Breast epithelium (tissue), 3 donors: Measurements from ENCODE around the gene TRIM54.

ENCODE experiments used
- POLR2AphosphoS5 ChIP-seq, 3 donors: sonication (generic); formaldehyde crosslinking; IDR thresholded peaks; one replicate each; pipeline ENCODE4 v1.6.1; 2017; ENCODE audit warnings: antibody characterized with exemption in 3 of 3
- TF ChIP-seq, protein P1 (sequence below), 3 donors: fragments of 450-650 bp; IDR thresholded peaks; one replicate each; pipeline ENCODE4 v1.5.1; 2016 to 2017; ENCODE audit warnings: antibody characterized with exemption in 3 of 3, mild to moderate bottlenecking in 3 of 3, moderate library complexity in 3 of 3

DNA sequence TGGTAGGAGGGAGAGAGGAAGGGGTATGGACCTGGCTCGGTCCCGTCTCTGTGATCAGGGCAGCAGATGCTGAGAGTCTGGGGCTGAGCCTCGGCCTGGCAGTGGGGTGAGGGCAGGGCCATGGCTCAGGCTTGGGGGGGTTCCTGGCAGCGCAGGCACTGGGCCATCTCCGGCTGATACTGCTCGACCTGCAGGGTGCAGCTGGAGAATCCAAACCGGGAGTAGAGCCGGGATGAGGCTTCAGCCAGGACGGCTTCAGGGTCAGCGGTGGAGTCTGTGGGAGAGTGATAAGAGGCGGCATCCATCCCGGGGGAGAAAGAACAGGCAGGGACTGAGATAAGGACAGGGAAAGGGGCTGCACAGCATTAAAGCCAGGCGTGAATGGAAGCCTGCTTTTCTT is 27.0 kb upstream of the TRIM54 start:
- TF ChIP-seq, protein P1, sequence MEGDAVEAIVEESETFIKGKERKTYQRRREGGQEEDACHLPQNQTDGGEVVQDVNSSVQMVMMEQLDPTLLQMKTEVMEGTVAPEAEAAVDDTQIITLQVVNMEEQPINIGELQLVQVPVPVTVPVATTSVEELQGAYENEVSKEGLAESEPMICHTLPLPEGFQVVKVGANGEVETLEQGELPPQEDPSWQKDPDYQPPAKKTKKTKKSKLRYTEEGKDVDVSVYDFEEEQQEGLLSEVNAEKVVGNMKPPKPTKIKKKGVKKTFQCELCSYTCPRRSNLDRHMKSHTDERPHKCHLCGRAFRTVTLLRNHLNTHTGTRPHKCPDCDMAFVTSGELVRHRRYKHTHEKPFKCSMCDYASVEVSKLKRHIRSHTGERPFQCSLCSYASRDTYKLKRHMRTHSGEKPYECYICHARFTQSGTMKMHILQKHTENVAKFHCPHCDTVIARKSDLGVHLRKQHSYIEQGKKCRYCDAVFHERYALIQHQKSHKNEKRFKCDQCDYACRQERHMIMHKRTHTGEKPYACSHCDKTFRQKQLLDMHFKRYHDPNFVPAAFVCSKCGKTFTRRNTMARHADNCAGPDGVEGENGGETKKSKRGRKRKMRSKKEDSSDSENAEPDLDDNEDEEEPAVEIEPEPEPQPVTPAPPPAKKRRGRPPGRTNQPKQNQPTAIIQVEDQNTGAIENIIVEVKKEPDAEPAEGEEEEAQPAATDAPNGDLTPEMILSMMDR (IDR thresholded peaks at IDR 0.05) = no peak
- no peak for TF ChIP-seq POLR2AphosphoS5 (IDR thresholded peaks at IDR 0.05)
